Measurements from ENCODE around the gene RAB40C. TPM values are rescaled to one million over a fixed set of nuclear protein-coding genes. Genes with fewer than 3 reads are reported as not detected.

RAB40C gene
- total and polyA plus RNA-seq, 4 donors: 9.5 to 40.7 (median 18.7) TPM

- 96 to 98% methylated on average over 25 to 28 of the region's 28 CpGs for WGBS, 2 donors
- no peaks in the 10 kb centered on the region for H3K36me3 ChIP-seq (ENCODE audit: control insufficient read depth in 1 of 2, insufficient read depth in 2 of 2, low read length in 1 of 2)
- intact Hi-C loops (cut with DNase I): no loop called here
Observed at GRCh38 chr16:551210-551609, 38.7 kb upstream of the RAB40C start.

GRCh38 chr16:552171-552570, 37.7 kb upstream of the RAB40C start:
- Histone ChIP-seq H3K36me3 (ENCODE audit: control insufficient read depth in 1 of 2, insufficient read depth in 2 of 2, low read length in 1 of 2) (no peaks in the 10 kb centered on the region), H3K9me3 (ENCODE audit: control insufficient read depth, low read length) (no peaks in the 10 kb centered on the region), H3K27me3 (ENCODE audit: control insufficient read depth in 1 of 2, insufficient read depth in 2 of 2, low read length in 1 of 2) (no peaks in the 10 kb centered on the region), H3K4me1 (ENCODE audit: control insufficient read depth in 1 of 2, insufficient read depth in 2 of 2, low read length in 2 of 2) (no peaks in the 10 kb centered on the region), H3K27ac (ENCODE audit: low read depth in 1 of 2, low read length in 2 of 2) (no peak overlapping the region), H3K4me3 (ENCODE audit: low read length in 2 of 2) (no peak overlapping the region)
- no peak for DNase-seq
- intact Hi-C loops (cut with DNase I): no loop called here
- no peak for ATAC-seq (ENCODE audit: low FRiP score)
- WGBS, 2 donors: 96 to 97% methylated on average over 27 to 35 of the region's 35 CpGs

More at GRCh38 chr16:551210-551609, 38.7 kb upstream of the RAB40C start:
- H3K27ac ChIP-seq (ENCODE audit: low read depth in 1 of 2, low read length in 2 of 2): no peak overlapping the region
- H3K9me3 ChIP-seq (ENCODE audit: control insufficient read depth, low read length): no peaks in the 10 kb centered on the region
- DNase-seq: no peak
- H3K27me3 ChIP-seq (ENCODE audit: control insufficient read depth in 1 of 2, insufficient read depth in 2 of 2, low read length in 1 of 2): no peaks in the 10 kb centered on the region
- no peak for ATAC-seq (ENCODE audit: low FRiP score)
- no peak overlapping the region for H3K4me3 ChIP-seq (ENCODE audit: low read length in 2 of 2)
- no peaks in the 10 kb centered on the region for H3K4me1 ChIP-seq (ENCODE audit: control insufficient read depth in 1 of 2, insufficient read depth in 2 of 2, low read length in 2 of 2)

GRCh38 chr16:553601-554296, 36.1 kb upstream of the RAB40C start:
- H3K27ac ChIP-seq (ENCODE audit: low read depth in 1 of 2, low read length in 2 of 2): no peak overlapping the region
- no peak overlapping the region for H3K4me3 ChIP-seq (ENCODE audit: low read length in 2 of 2)
- DNase-seq: no peak
- no peaks in the 10 kb centered on the region for H3K27me3 ChIP-seq (ENCODE audit: control insufficient read depth in 1 of 2, insufficient read depth in 2 of 2, low read length in 1 of 2)
- H3K9me3 ChIP-seq (ENCODE audit: control insufficient read depth, low read length): no peaks in the 10 kb centered on the region
- no peak for ATAC-seq (ENCODE audit: low FRiP score)
- intact Hi-C loops (cut with DNase I): no loop called here
- no peaks in the 10 kb centered on the region for H3K4me1 ChIP-seq (ENCODE audit: control insufficient read depth in 1 of 2, insufficient read depth in 2 of 2, low read length in 2 of 2)
- WGBS, 2 donors: 94 to 97% methylated on average over 28 to 33 of the region's 33 CpGs
- no peaks in the 10 kb centered on the region for H3K36me3 ChIP-seq (ENCODE audit: control insufficient read depth in 1 of 2, insufficient read depth in 2 of 2, low read length in 1 of 2)

GRCh38 chr16:554297-554621, 35.6 kb upstream of the RAB40C start:
- intact Hi-C loops (cut with DNase I): no loop called here
- DNase-seq (no peak), ATAC-seq (ENCODE audit: low FRiP score) (no peak)
- WGBS, 2 donors: 85 to 88% methylated on average over 11 of the region's 11 CpGs
- Histone ChIP-seq H3K4me3 (ENCODE audit: low read length in 2 of 2) (no peak overlapping the region), H3K27ac (ENCODE audit: low read depth in 1 of 2, low read length in 2 of 2) (no peak overlapping the region), H3K27me3 (ENCODE audit: control insufficient read depth in 1 of 2, insufficient read depth in 2 of 2, low read length in 1 of 2) (no peaks in the 10 kb centered on the region), H3K4me1 (ENCODE audit: control insufficient read depth in 1 of 2, insufficient read depth in 2 of 2, low read length in 2 of 2) (no peaks in the 10 kb centered on the region), H3K9me3 (ENCODE audit: control insufficient read depth, low read length) (no peaks in the 10 kb centered on the region), H3K36me3 (ENCODE audit: control insufficient read depth in 1 of 2, insufficient read depth in 2 of 2, low read length in 1 of 2) (no peaks in the 10 kb centered on the region)

GRCh38 chr16:554640-555365, 35.1 kb upstream of the RAB40C start:
- Histone ChIP-seq H3K9me3 (ENCODE audit: control insufficient read depth, low read length) (no peaks in the 10 kb centered on the region), H3K4me3 (ENCODE audit: low read length in 2 of 2) (no peak overlapping the region), H3K4me1 (ENCODE audit: control insufficient read depth in 1 of 2, insufficient read depth in 2 of 2, low read length in 2 of 2) (no peaks in the 10 kb centered on the region), H3K27ac (ENCODE audit: low read depth in 1 of 2, low read length in 2 of 2) (no peak overlapping the region), H3K27me3 (ENCODE audit: control insufficient read depth in 1 of 2, insufficient read depth in 2 of 2, low read length in 1 of 2) (no peaks in the 10 kb centered on the region), H3K36me3 (ENCODE audit: control insufficient read depth in 1 of 2, insufficient read depth in 2 of 2, low read length in 1 of 2) (no peaks in the 10 kb centered on the region)
- no peak for ATAC-seq (ENCODE audit: low FRiP score)
- DNase-seq: no peak
- 81 to 85% methylated on average over 47 to 54 of the region's 54 CpGs for WGBS, 2 donors
- intact Hi-C loops (cut with DNase I): no loop called here

GRCh38 chr16:555528-556473, 34.1 kb upstream of the RAB40C start:
- Histone ChIP-seq H3K9me3 (ENCODE audit: control insufficient read depth, low read length) (no peaks in the 10 kb centered on the region), H3K4me3 (ENCODE audit: low read length in 2 of 2) (no peak overlapping the region)

GRCh38 chr16:556474-557173, 33.2 kb upstream of the RAB40C start:
- Histone ChIP-seq H3K27ac (ENCODE audit: low read depth in 1 of 2, low read length in 2 of 2) (no peak overlapping the region), H3K9me3 (ENCODE audit: control insufficient read depth, low read length) (no peaks in the 10 kb centered on the region), H3K4me1 (ENCODE audit: control insufficient read depth in 1 of 2, insufficient read depth in 2 of 2, low read length in 2 of 2) (no peaks in the 10 kb centered on the region), H3K27me3 (ENCODE audit: control insufficient read depth in 1 of 2, insufficient read depth in 2 of 2, low read length in 1 of 2) (no peaks in the 10 kb centered on the region), H3K4me3 (ENCODE audit: low read length in 2 of 2) (no peak overlapping the region), H3K36me3 (ENCODE audit: control insufficient read depth in 1 of 2, insufficient read depth in 2 of 2, low read length in 1 of 2) (no peaks in the 10 kb centered on the region)
- intact Hi-C loops (cut with DNase I): no loop called here
- DNase-seq (no peak), ATAC-seq (ENCODE audit: low FRiP score) (no peak)
- 79 to 82% methylated on average over 26 to 32 of the region's 32 CpGs for WGBS, 2 donors

More at GRCh38 chr16:555528-556473, 34.1 kb upstream of the RAB40C start:
- no peaks in the 10 kb centered on the region for H3K36me3 ChIP-seq (ENCODE audit: control insufficient read depth in 1 of 2, insufficient read depth in 2 of 2, low read length in 1 of 2)
- intact Hi-C loops (cut with DNase I): no loop called here
- H3K27ac ChIP-seq (ENCODE audit: low read depth in 1 of 2, low read length in 2 of 2): no peak overlapping the region
- DNase-seq (no peak), ATAC-seq (ENCODE audit: low FRiP score) (no peak)
- H3K4me1 ChIP-seq (ENCODE audit: control insufficient read depth in 1 of 2, insufficient read depth in 2 of 2, low read length in 2 of 2): no peaks in the 10 kb centered on the region
- no peaks in the 10 kb centered on the region for H3K27me3 ChIP-seq (ENCODE audit: control insufficient read depth in 1 of 2, insufficient read depth in 2 of 2, low read length in 1 of 2)
- WGBS, 2 donors: 81 to 82% methylated on average over 28 to 32 of the region's 32 CpGs
